ENCODE results near the gene RNF121.

DNA sequence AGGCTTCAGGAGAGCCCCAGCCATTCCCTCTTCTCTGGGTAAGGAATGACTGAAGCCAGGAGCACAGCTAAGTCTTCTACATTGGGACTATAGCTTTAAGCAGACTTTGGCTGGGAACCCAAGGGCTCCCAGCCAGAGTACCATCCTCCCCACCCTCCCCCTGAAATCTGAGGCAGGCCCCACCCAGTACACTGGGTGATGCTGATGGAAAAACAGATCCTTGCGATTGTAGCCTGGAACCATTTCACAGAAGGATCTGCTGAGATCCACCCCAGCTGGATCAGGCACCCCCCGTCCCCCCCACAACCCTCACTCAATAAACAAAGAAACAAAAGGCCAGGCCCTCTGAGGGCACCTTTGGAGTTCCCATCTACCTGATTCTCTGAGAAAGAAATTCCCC lies 109.6 kb downstream of the RNF121 start:
- TF ChIP-seq ETV5 (CRISPR knock-in tag; IDR thresholded peaks at IDR 0.05; ENCODE audit: borderline replicate concordance) (no peak), TRIM24 (CRISPR knock-in tag; IDR thresholded peaks at IDR 0.05) (no peak), ZNF383 (CRISPR knock-in tag; IDR thresholded peaks at IDR 0.05; ENCODE audit: borderline replicate concordance) (no peak), ZNF564 (CRISPR knock-in tag; IDR thresholded peaks at IDR 0.05) (no peak), ZNF703 (CRISPR knock-in tag; IDR thresholded peaks at IDR 0.05; ENCODE audit: borderline replicate concordance) (no peak)
- TF ChIP-seq, protein P1, sequence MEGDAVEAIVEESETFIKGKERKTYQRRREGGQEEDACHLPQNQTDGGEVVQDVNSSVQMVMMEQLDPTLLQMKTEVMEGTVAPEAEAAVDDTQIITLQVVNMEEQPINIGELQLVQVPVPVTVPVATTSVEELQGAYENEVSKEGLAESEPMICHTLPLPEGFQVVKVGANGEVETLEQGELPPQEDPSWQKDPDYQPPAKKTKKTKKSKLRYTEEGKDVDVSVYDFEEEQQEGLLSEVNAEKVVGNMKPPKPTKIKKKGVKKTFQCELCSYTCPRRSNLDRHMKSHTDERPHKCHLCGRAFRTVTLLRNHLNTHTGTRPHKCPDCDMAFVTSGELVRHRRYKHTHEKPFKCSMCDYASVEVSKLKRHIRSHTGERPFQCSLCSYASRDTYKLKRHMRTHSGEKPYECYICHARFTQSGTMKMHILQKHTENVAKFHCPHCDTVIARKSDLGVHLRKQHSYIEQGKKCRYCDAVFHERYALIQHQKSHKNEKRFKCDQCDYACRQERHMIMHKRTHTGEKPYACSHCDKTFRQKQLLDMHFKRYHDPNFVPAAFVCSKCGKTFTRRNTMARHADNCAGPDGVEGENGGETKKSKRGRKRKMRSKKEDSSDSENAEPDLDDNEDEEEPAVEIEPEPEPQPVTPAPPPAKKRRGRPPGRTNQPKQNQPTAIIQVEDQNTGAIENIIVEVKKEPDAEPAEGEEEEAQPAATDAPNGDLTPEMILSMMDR (CRISPR knock-in tag; IDR thresholded peaks at IDR 0.05) = no peak
- TF ChIP-seq, protein P2, sequence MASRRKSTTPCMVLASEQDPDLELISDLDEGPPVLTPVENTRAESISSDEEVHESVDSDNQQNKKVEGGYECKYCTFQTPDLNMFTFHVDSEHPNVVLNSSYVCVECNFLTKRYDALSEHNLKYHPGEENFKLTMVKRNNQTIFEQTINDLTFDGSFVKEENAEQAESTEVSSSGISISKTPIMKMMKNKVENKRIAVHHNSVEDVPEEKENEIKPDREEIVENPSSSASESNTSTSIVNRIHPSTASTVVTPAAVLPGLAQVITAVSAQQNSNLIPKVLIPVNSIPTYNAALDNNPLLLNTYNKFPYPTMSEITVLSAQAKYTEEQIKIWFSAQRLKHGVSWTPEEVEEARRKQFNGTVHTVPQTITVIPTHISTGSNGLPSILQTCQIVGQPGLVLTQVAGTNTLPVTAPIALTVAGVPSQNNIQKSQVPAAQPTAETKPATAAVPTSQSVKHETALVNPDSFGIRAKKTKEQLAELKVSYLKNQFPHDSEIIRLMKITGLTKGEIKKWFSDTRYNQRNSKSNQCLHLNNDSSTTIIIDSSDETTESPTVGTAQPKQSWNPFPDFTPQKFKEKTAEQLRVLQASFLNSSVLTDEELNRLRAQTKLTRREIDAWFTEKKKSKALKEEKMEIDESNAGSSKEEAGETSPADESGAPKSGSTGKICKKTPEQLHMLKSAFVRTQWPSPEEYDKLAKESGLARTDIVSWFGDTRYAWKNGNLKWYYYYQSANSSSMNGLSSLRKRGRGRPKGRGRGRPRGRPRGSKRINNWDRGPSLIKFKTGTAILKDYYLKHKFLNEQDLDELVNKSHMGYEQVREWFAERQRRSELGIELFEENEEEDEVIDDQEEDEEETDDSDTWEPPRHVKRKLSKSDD (CRISPR knock-in tag; IDR thresholded peaks at IDR 0.05; ENCODE audit: low read depth) = no peak

Data from HepG2 (cell line).